Measurements from ENCODE around the gene VWA8.
"Not testable (repeated sequence)": the region's sequence is repeated elsewhere in the genome, so short reads cannot be mapped to it uniquely, and the experiment has no call there.

Gene VWA8

GRCh38 chr13:41597348-41598041 is 363.4 kb downstream of the VWA8 start:
- no peak for DNase-seq (ENCODE audit: low read depth in 2 of 3, low spot score in 1 of 3)

- DNase-seq (ENCODE audit: low read depth in 2 of 3, low spot score in 1 of 3) = no peak
Observed at GRCh38 chr13:41596190-41596589, 364.7 kb downstream of the VWA8 start.

GRCh38 chr13:41595298-41595697 is 365.6 kb downstream of the VWA8 start:
- DNase-seq (ENCODE audit: low read depth in 2 of 3, low spot score in 1 of 3) = no peak

- no peak for DNase-seq (ENCODE audit: low read depth in 2 of 3, low spot score in 1 of 3)
Observed at GRCh38 chr13:41590643-41591042, 370.3 kb downstream of the VWA8 start.

GRCh38 chr13:41590122-41590521 is 370.8 kb downstream of the VWA8 start:
- DNase-seq (ENCODE audit: low read depth in 2 of 3, low spot score in 1 of 3) = no peak

- no peak for DNase-seq (ENCODE audit: low read depth in 2 of 3, low spot score in 1 of 3)
Observed at GRCh38 chr13:41589434-41589833, 371.5 kb downstream of the VWA8 start.

GRCh38 chr13:41588899-41589298 is 372.0 kb downstream of the VWA8 start:
- peak; percentile 16 to 34 (median 27) for DNase-seq (ENCODE audit: low read depth in 2 of 3, low spot score in 1 of 3)

- DNase-seq (ENCODE audit: low read depth in 2 of 3, low spot score in 1 of 3) = no peak
Observed at GRCh38 chr13:41588448-41588847, 372.5 kb downstream of the VWA8 start.

GRCh38 chr13:41587490-41587889 is 373.4 kb downstream of the VWA8 start:
- peak in 1 of 3 donors; percentile 4 for DNase-seq (ENCODE audit: low read depth in 2 of 3, low spot score in 1 of 3)

- no peak for DNase-seq (ENCODE audit: low read depth in 2 of 3, low spot score in 1 of 3)
Observed at GRCh38 chr13:41586216-41586615, 374.7 kb downstream of the VWA8 start.

GRCh38 chr13:41582027-41582463 is 378.9 kb downstream of the VWA8 start:
- no peak for DNase-seq (ENCODE audit: low read depth in 2 of 3, low spot score in 1 of 3)

GRCh38 chr13:41580345-41580744 is 380.6 kb downstream of the VWA8 start:
- no peak for DNase-seq (ENCODE audit: low read depth in 2 of 3, low spot score in 1 of 3)

GRCh38 chr13:41579881-41580280 is 381.0 kb downstream of the VWA8 start:
- no peak for DNase-seq (ENCODE audit: low read depth in 2 of 3, low spot score in 1 of 3)

- DNase-seq (ENCODE audit: low read depth in 2 of 3, low spot score in 1 of 3) = no peak
Observed at GRCh38 chr13:41579168-41579567, 381.7 kb downstream of the VWA8 start.

- DNase-seq (ENCODE audit: low read depth in 2 of 3, low spot score in 1 of 3) = no peak
Observed at GRCh38 chr13:41578371-41578770, 382.5 kb downstream of the VWA8 start.

- no peak for DNase-seq (ENCODE audit: low read depth in 2 of 3, low spot score in 1 of 3)
Observed at GRCh38 chr13:41577436-41577835, 383.5 kb downstream of the VWA8 start.

- not testable (repeated sequence) for DNase-seq (ENCODE audit: low read depth in 2 of 3, low spot score in 1 of 3)
Observed at GRCh38 chr13:41573640-41574039, 387.3 kb downstream of the VWA8 start.

- not testable (repeated sequence) for DNase-seq (ENCODE audit: low read depth in 2 of 3, low spot score in 1 of 3)
Observed at GRCh38 chr13:41571817-41572340, 389.0 kb downstream of the VWA8 start.

- DNase-seq (ENCODE audit: low read depth in 2 of 3, low spot score in 1 of 3) = no peak
Observed at GRCh38 chr13:41568972-41569351, 391.9 kb downstream of the VWA8 start.

- DNase-seq (ENCODE audit: low read depth in 2 of 3, low spot score in 1 of 3) = no peak
Observed at GRCh38 chr13:41568143-41568971, 392.6 kb downstream of the VWA8 start.

- no peak for DNase-seq (ENCODE audit: low read depth in 2 of 3, low spot score in 1 of 3)
Observed at GRCh38 chr13:41567363-41567762, 393.5 kb downstream of the VWA8 start.

- DNase-seq (ENCODE audit: low read depth in 2 of 3, low spot score in 1 of 3) = no peak
Observed at GRCh38 chr13:41565846-41566245, 395.1 kb downstream of the VWA8 start.
